SU-DHL-6 (cell line): Measurements from ENCODE around the gene EEPD1.

Source experiments
- EZH2phosphoT487 ChIP-seq: fragments of 200-600 bp; sonication (generic), shearing (Covaris generic); conservative IDR thresholded peaks from 2 replicates; pipeline ENCODE4 v1.6.1; 2018; ENCODE audit warnings: mild to moderate bottlenecking, antibody characterized with exemption, low read length, moderate library complexity, mixed read lengths
- TF ChIP-seq, protein P1 (sequence below): fragments of 200-600 bp; sonication (generic); IDR thresholded peaks from one replicate; pipeline ENCODE4 v1.5.1; 2017; ENCODE audit warnings: antibody characterized with exemption, mild to moderate bottlenecking, low read length, moderate library complexity; ENCODE audit not compliant: insufficient read depth, poor library complexity, severe bottlenecking

DNA sequence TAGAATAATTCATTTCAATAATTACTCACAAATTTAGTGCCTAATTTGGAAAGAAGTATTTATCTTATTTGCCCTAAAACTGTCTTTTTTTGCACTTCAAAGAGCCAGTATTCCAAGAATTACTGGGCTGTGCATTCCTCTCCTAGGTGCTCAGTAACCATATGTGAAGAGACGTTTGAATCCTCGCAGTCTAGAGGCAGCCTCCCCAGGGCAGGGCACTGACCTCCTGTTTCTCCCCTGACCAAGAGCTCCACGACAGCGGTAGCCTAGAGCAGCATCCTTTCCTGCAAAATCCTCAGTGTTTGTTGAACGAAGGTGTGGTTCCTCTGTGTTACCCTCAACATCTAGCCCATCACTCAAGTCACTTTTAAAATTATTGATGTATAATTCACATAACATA is 113.1 kb downstream of the EEPD1 start:
- TF ChIP-seq EZH2phosphoT487 = no peak
- TF ChIP-seq, protein P1, sequence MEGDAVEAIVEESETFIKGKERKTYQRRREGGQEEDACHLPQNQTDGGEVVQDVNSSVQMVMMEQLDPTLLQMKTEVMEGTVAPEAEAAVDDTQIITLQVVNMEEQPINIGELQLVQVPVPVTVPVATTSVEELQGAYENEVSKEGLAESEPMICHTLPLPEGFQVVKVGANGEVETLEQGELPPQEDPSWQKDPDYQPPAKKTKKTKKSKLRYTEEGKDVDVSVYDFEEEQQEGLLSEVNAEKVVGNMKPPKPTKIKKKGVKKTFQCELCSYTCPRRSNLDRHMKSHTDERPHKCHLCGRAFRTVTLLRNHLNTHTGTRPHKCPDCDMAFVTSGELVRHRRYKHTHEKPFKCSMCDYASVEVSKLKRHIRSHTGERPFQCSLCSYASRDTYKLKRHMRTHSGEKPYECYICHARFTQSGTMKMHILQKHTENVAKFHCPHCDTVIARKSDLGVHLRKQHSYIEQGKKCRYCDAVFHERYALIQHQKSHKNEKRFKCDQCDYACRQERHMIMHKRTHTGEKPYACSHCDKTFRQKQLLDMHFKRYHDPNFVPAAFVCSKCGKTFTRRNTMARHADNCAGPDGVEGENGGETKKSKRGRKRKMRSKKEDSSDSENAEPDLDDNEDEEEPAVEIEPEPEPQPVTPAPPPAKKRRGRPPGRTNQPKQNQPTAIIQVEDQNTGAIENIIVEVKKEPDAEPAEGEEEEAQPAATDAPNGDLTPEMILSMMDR = no peak
